ENCODE data around the gene SDF2L1.
"Not testable (repeated sequence)": the region's sequence is repeated elsewhere in the genome, so short reads cannot be mapped to it uniquely, and the experiment has no call there.

SDF2L1 gene

DNA sequence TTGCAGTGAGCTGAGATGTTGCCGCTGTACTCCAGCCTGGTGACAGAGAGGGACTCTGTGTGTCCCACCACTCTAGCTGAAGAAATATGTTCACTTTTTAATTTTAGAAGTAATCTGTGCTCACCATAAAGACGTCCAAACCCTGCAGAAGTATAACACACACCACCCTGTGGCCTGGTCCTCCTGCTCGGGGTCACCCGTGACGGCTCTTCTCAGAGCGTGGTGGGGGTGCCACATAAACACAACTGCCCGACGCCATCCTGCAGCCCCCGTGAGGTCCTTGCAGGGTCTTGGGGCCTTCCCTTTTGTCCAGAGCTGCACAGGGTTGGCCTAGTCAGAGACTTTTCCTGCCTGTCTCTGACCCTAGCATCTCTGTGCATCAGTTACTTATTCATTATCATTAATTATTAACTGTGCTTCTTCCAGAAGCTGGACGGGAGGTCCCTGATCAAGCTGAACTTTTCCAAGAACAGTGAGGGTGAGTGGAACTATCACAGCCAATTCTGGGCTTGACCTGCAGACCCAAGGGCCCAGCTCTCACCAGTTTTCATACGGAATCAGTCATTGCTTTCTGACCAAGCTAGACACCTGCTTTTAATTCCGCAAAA lies 32.6 kb downstream of the SDF2L1 start:
- in situ Hi-C loops (cut with MboI; ENCODE audit: low sequenced_read_pairs): no loop called here
- DNase-seq (ENCODE audit: low spot score in 2 of 2): no peak
- Histone ChIP-seq H3K27me3 (ENCODE audit: low read depth) (no peaks in the 10 kb centered on the region), H3K4me1 (no peaks in the 10 kb centered on the region), H3K9me3 (no peaks in the 10 kb centered on the region), H3K4me3 (no peak overlapping the region), H3K36me3 (replicated peaks) (peaks cover 41% of the 10 kb centered on the region)

DNA sequence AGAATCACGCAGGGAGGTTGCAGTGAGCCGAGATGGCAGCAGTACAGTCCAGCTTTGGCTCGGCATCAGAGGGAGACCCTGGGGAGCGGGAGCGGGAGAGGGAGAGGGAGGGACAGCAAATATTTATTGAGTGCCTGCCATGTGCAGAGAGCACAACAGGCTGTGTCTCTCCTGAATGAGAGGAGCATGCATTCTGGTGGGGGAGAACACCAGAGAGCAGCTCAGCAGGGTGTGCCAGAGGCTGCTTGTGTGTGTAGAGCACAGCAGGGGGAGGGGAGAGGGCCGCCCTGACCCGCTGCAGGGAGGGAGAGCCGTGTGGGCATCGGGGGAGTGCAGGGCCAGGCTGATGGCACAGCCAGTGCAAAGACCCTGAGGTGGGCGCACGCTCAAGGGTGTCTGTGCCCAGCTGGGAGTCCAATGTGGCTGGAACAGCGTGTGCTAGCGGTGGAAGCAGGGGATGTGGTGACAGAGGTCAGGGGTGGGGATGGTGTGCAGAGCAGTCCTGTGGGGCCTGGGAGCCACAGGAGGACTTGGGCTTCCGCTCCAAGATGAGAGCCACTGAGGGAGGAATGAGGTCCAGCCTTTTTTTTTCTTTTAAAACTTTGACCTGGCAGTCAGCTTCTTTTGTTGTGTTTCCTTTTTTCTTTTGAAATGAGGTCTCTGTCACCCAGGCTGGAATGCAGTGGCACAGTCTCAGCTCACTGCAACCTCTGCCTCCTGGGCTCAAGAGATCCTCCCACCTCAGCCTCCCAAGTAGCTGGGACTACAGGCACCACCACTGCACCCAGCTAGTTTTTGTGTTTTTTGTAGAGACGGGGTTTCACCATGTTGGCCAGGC lies 35.7 kb downstream of the SDF2L1 start:
- Histone ChIP-seq H3K36me3 (replicated peaks) (peaks cover 19% of the 10 kb centered on the region), H3K9me3 (no peaks in the 10 kb centered on the region), H3K4me3 (no peak overlapping the region), H3K4me1 (no peaks in the 10 kb centered on the region), H3K27me3 (ENCODE audit: low read depth) (no peaks in the 10 kb centered on the region)
- in situ Hi-C loops (cut with MboI; ENCODE audit: low sequenced_read_pairs): no loop called here
- no peak for DNase-seq (ENCODE audit: low spot score in 2 of 2)

DNA sequence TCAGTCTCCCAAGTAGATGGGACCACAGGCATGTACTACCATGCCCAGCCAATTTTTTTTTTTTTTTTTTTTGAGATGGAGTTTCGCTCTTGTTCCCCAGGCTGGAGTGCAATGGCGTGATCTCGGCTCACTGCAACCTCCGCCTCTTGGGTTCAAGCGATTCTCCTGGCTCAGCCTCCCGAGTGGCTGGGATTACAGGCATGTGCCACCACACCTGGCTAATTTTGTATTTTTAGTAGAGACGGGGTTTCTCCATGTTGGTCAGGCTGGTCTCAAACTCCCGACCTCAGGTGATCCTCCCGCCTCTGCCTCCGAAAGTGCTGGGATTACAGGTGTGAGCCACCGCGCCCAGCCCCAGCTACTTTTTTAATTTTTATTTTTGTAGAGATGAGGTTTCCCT lies 36.7 kb downstream of the SDF2L1 start:
- H3K4me3 ChIP-seq; H3K27me3 ChIP-seq (ENCODE audit: low read depth); H3K4me1 ChIP-seq; in situ Hi-C loops (cut with MboI; ENCODE audit: low sequenced_read_pairs); DNase-seq (ENCODE audit: low spot score in 2 of 2); H3K9me3 ChIP-seq: not testable (repeated sequence)
- H3K36me3 ChIP-seq (replicated peaks): peaks cover 25% of the 10 kb centered on the region

DNA sequence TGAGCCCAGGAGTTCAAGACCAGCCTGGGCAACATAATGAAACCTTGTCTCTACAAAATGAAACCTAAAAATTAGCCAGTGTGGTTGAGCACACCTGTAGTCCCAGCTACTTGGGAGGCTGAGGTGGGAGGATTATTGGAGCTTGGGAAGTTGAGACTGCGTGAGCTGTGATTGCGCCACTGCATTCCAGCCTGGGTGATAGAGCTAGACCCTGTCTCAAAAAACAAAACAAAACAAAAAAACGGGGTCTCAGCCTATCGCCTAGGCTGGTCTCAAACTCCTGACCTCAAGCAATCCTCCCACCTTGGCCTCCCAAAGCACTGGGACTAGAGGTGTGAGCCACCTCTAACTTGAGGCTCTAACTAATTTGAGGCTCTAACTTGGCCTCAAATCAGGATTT lies 37.3 kb downstream of the SDF2L1 start:
- no peaks in the 10 kb centered on the region for H3K9me3 ChIP-seq
- in situ Hi-C loops (cut with MboI; ENCODE audit: low sequenced_read_pairs): no loop called here
- no peak for DNase-seq (ENCODE audit: low spot score in 2 of 2)
- peaks cover 26% of the 10 kb centered on the region for H3K36me3 ChIP-seq (replicated peaks)
- no peak overlapping the region for H3K4me3 ChIP-seq
- H3K27me3 ChIP-seq (ENCODE audit: low read depth): no peaks in the 10 kb centered on the region
- no peaks in the 10 kb centered on the region for H3K4me1 ChIP-seq

DNA sequence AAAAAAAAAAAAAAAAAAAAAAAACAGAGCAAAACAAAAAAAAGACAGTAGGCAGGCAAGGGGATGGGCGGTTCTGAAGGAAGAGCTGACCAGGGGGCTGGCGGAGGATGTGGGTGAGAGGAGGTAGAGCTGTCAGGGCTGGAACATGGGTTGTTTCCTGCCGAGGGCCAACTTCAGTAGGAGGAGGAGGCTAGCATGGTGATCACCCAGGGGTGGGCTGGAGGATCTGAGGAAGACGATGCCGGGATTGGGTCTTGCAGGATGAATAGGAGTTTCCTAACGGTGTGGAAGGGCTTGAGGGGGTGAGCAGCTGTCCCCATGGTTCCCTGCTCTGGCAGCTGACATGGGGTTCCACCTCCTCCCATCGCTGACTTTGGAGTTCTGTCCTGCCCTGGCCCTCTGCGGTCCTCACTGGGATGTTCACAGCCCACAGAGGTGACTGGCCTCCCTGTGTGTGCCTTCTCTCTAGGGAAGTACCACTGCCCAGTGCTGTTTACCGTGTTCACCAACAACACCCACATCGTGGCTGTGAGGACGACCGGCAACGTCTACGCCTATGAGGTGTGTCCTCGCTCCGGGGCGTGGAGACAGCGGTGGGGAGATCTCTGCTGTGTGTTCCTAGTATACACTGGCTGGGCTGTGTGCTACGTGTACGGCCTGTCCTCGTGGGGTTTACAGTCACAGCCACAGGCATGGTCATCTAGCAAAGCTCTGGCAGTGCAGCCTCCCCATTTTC lies 38.9 kb downstream of the SDF2L1 start:
- H3K4me1 ChIP-seq: no peaks in the 10 kb centered on the region
- in situ Hi-C loops (cut with MboI; ENCODE audit: low sequenced_read_pairs): loop anchor here (10.0 kb wide), 1 partner anchor 76 kb away; no protein-coding TSS in a partner anchor
- no peaks in the 10 kb centered on the region for H3K9me3 ChIP-seq
- no peaks in the 10 kb centered on the region for H3K27me3 ChIP-seq (ENCODE audit: low read depth)
- DNase-seq (ENCODE audit: low spot score in 2 of 2): no peak
- H3K4me3 ChIP-seq: no peak overlapping the region
- H3K36me3 ChIP-seq (replicated peaks): peaks cover 25% of the 10 kb centered on the region

DNA sequence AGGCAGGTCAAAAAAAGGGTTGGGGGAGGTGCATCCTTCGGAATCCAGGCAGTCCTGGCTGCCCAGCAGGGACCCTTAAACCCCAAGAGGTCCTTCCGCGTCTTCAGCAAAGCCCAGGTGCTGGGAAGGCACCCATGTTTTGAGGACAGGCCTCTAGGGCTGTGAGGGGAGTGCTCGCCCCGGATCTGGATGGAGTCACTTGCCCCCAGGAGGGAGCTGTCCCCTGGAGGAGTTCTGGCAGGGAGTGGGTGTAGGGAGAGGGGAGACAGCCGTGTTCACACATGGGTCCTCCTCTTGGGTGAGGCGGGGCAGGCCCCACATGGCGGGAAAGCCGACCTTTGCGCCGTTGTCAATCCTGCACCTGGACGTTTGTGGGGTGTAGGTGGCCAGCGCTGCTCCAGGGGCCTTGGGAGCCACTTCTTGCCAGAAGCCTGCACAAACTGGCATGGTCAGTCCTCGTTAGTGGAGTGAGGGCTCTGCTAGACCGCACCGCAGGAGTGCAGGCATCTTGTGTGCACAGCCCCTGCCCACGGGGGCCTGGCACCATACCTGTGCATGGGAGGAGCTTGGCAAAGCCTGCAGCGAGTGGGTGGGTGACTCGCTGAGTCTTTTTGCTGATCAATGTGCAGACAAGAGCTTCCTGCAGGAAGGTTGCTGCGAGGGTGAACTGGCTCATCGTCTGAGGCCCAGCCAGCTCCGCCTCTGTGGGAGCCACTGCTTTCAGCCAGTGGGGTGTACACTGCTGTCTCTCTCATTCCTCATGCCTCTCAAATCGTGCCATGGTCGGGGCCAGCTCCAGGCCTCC lies 39.7 kb downstream of the SDF2L1 start:
- Histone ChIP-seq H3K9me3 (no peaks in the 10 kb centered on the region), H3K36me3 (replicated peaks) (peaks cover 32% of the 10 kb centered on the region), H3K27me3 (ENCODE audit: low read depth) (no peaks in the 10 kb centered on the region), H3K4me1 (no peaks in the 10 kb centered on the region), H3K4me3 (no peak overlapping the region)
- in situ Hi-C loops (cut with MboI; ENCODE audit: low sequenced_read_pairs): loop anchor here (10.0 kb wide), 1 partner anchor 77 kb away; no protein-coding TSS in a partner anchor
- DNase-seq (ENCODE audit: low spot score in 2 of 2): no peak

DNA sequence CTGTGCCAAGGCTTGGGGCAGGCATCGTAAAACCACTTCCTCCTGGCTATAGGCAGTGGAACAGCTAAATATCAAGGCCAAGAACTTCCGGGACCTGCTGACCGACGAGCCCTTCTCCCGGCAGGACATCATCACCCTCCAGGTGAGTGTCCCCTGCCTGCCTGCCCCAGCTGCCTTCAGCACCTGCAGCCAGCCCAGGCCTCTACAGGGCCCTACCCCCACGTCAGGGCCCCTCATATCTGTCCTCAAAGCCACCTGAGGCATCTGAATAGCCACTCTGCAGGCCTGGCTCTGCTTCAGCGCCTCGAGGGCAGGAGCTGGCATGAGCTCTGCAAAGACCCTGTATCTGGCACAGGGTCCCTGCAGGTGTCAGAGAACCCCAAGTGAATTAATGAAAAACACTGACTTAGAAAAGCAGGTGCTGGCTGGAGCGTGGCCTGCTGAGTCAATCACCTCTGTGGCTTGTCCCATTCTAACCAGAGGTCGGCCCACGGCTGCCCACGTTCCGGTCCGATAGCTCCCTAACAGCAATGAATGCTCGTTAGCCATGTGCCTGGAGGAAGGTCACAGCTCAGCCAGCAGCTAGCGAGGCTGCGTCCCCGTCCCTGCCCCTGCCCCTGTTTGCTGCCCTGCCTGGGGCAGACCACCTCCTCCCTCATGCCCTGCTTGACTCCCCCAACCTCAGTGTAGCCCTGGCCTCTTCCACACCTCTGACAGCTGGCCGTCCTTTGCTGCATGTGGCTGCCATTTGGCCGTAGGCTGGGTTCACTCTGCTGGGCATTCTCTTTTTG lies 40.5 kb downstream of the SDF2L1 start:
- H3K36me3 ChIP-seq (replicated peaks): peaks cover 36% of the 10 kb centered on the region
- DNase-seq (ENCODE audit: low spot score in 2 of 2): no peak
- H3K9me3 ChIP-seq: no peaks in the 10 kb centered on the region
- no peak overlapping the region for H3K4me3 ChIP-seq
- H3K27me3 ChIP-seq (ENCODE audit: low read depth): no peaks in the 10 kb centered on the region
- no peaks in the 10 kb centered on the region for H3K4me1 ChIP-seq
- in situ Hi-C loops (cut with MboI; ENCODE audit: low sequenced_read_pairs): loop anchor here (10.0 kb wide), 1 partner anchor 78 kb away; no protein-coding TSS in a partner anchor

DNA sequence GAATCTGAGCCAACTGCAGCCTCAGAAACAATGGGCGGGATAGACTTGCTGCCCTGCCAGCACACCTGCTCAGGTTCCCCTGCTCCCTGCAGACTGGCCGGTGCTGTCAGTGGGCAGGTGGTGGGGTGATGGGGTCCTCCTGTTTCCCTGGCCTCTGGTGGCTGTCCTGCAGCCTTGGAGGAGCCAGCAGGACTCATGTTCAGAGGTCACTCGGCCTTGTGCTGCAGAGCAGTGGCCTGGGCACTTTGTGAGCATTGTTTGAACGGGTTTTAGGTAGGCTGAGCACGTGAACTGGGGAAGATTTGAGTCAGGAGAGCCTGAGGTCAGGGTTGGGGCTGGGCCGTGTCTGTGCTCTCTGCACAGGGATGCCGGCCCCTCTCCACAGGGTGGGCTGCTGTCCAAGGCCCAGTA lies 41.3 kb downstream of the SDF2L1 start:
- Histone ChIP-seq H3K4me1 (no peaks in the 10 kb centered on the region), H3K27me3 (ENCODE audit: low read depth) (no peaks in the 10 kb centered on the region), H3K4me3 (no peak overlapping the region), H3K36me3 (replicated peaks) (peaks cover 40% of the 10 kb centered on the region), H3K9me3 (no peaks in the 10 kb centered on the region)
- DNase-seq (ENCODE audit: low spot score in 2 of 2): no peak
- in situ Hi-C loops (cut with MboI; ENCODE audit: low sequenced_read_pairs): loop anchor here (10.0 kb wide), 1 partner anchor 79 kb away; no protein-coding TSS in a partner anchor

DNA sequence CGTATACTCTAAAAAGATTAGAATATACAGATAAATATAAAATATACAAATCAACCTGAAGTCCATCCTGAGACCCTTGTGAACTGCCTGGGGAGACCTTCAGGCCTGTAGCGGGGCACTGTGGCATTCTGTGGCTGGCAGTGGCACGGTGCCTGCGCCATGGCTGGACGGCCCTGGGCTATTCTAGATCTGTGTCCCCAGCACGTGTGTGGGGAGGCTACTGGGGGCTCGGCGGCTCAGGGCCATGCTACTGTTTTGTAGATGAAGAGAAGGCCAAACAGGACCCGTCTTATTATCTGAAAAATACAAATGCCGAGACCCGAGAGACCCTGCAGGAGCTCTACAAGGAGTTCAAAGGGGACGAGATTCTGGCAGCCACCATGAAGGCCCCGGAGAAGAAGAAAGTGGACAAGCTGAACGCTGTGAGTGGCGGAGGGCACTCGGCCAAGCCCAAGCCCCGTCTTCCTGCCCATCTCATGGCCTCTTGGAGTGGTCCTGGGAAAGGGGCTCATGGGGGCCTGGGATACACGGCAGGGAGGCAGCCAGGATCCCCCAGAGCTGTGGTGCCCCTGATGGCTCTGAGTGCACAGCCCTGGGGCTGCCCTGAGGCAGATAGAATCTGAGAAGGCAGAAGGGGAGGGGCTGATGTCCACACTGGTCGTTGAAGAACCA lies 42.5 kb downstream of the SDF2L1 start:
- Histone ChIP-seq H3K4me3 (no peak overlapping the region), H3K36me3 (replicated peaks) (peaks cover 42% of the 10 kb centered on the region), H3K4me1 (no peaks in the 10 kb centered on the region), H3K27me3 (ENCODE audit: low read depth) (no peaks in the 10 kb centered on the region), H3K9me3 (no peaks in the 10 kb centered on the region)
- DNase-seq (ENCODE audit: low spot score in 2 of 2): no peak
- in situ Hi-C loops (cut with MboI; ENCODE audit: low sequenced_read_pairs): loop anchor here (10.0 kb wide), 1 partner anchor 80 kb away; no protein-coding TSS in a partner anchor

DNA sequence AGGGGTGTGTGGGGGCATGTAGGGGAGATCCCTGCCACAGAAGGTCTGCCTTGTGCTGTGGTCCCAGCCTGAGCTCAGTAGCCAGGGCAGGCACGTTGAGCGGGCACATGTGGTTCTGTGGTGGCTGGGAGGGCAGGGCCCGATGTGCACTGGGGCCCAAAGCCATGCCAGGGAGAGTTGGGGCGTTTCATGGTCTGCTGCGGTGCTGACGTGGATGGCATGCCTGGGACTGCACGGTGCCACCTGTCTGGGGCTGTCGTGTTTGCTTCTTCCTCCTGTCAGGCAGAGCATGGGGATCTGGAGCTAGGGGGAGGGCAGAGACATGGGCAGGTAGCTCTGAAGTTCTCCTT lies 43.0 kb downstream of the SDF2L1 start:
- no peak for DNase-seq (ENCODE audit: low spot score in 2 of 2)
- in situ Hi-C loops (cut with MboI; ENCODE audit: low sequenced_read_pairs): loop anchor here (10.0 kb wide), 1 partner anchor 80 kb away; no protein-coding TSS in a partner anchor
- Histone ChIP-seq H3K36me3 (replicated peaks) (peaks cover 44% of the 10 kb centered on the region), H3K27me3 (ENCODE audit: low read depth) (no peaks in the 10 kb centered on the region), H3K4me1 (no peaks in the 10 kb centered on the region), H3K4me3 (no peak overlapping the region), H3K9me3 (no peaks in the 10 kb centered on the region)

DNA sequence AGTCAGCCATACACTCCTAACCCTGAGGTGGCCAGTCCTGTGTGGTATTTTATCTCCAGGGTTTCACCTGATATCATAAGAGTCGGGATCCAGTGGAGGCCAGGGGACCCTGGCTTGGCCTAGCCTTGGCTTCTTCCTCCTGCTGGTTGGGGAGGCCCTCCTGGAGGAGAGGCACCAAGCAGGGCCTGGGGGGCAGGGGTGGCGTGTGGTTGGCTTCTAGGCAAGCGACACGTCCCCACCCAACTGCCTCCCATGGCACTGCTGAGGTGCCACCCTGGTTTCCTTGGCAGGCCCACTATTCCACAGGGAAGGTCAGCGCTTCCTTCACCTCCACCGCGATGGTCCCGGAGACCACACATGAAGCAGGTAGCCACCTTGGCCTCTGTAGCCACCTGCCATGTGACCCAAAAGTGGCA lies 44.1 kb downstream of the SDF2L1 start:
- DNase-seq (ENCODE audit: low spot score in 2 of 2): no peak
- Histone ChIP-seq H3K4me1 (no peaks in the 10 kb centered on the region), H3K27me3 (ENCODE audit: low read depth) (no peaks in the 10 kb centered on the region), H3K9me3 (no peaks in the 10 kb centered on the region), H3K36me3 (replicated peaks) (peaks cover 44% of the 10 kb centered on the region), H3K4me3 (no peak overlapping the region)
- in situ Hi-C loops (cut with MboI; ENCODE audit: low sequenced_read_pairs): loop anchor here (10.0 kb wide), 1 partner anchor 81 kb away; no protein-coding TSS in a partner anchor
